Tibial nerve (tissue), 4 donors: ENCODE data around the gene GDF9. TPM values are rescaled to one million over a fixed set of nuclear protein-coding genes. Genes with fewer than 3 reads are reported as not detected.

Experiments
- DNase-seq, 2 donors: peaks; one replicate each; pipeline ENCODE4 v3.0.0-alpha.2; 2019; ENCODE audit warnings: low spot score in 2 of 2
- H3K27ac ChIP-seq, 4 donors: fragments of 200-600 bp; sonication (generic) in 3 of 4; one replicate each; pipeline ENCODE4 v1.5.1; 2017 to 2019; ENCODE audit warnings: mild to moderate bottlenecking in 1 of 4
- H3K27me3 ChIP-seq, 2 donors: fragments of 200-600 bp; sonication (generic) in 1 of 2; one replicate each; pipeline versions ENCODE4 v1.5.1 to v1.6.0; 2017 to 2019
- H3K36me3 ChIP-seq, 3 donors: fragments of 200-600 bp; sonication (generic); one replicate each; pipeline ENCODE4 v1.5.1; 2018 to 2019
- H3K4me1 ChIP-seq, 4 donors: fragments of 200-600 bp; sonication (generic) in 3 of 4; one replicate each; pipeline ENCODE4 v1.5.1; 2017 to 2019
- H3K4me3 ChIP-seq, 4 donors: fragments of 200-600 bp; sonication (generic) in 3 of 4; one replicate each; pipeline ENCODE4 v1.5.1; 2017 to 2019; ENCODE audit warnings: mild to moderate bottlenecking in 1 of 4, moderate library complexity in 1 of 4
- H3K9me3 ChIP-seq, 4 donors: fragments of 200-600 bp; sonication (generic) in 3 of 4; one replicate each; pipeline ENCODE4 v1.5.1; 2017 to 2019
- CTCF ChIP-seq, 5 experiments: fragments of 200-600 bp in 3 of 5; fragments of 450-650 bp in 2 of 5; sonication (generic) in 3 of 5; IDR thresholded peaks; one replicate each; pipeline ENCODE4 v1.5.1; 2016 to 2019; ENCODE audit warnings: antibody characterized with exemption in 5 of 5, mild to moderate bottlenecking in 3 of 5, moderate library complexity in 2 of 5
- EP300 ChIP-seq, 2 donors: sonication (generic); formaldehyde crosslinking; IDR thresholded peaks; one replicate each; pipeline ENCODE4 v1.6.1; 2017; ENCODE audit warnings: antibody characterized with exemption in 2 of 2, mild to moderate bottlenecking in 1 of 2
- POLR2A ChIP-seq, 2 donors: fragments of 450-650 bp; IDR thresholded peaks; one replicate each; pipeline ENCODE4 v1.6.1; 2017; ENCODE audit warnings: antibody characterized with exemption in 2 of 2, mild to moderate bottlenecking in 2 of 2, moderate library complexity in 2 of 2
- WGBS, 2 donors: methylation state at CpG; one replicate each; pipeline ENCODE4 v1.1.5; 2018; 5-methylcytosine and 5-hydroxymethylcytosine counted together
- total RNA-seq, 4 donors: library from RNA; depleted of rRNA; stranded (reverse); fragments of >200 nt; gene quantifications; one replicate each; pipeline ENCODE4 v1.1.0, GENCODE V29; 2016

GDF9 gene
- total RNA-seq, 4 donors from 2014 or later: 0.44 to 0.60 TPM; not detected in 2

GRCh38 chr5:132832612-132833011, 33.7 kb downstream of the GDF9 start:
- Histone ChIP-seq H3K27me3 (peaks cover 0 to 31% of the 10 kb centered on the region in 2 donors), H3K9me3 (no peaks in the 10 kb centered on the region), H3K4me1 (peaks cover 0 to 20% (median 11%) of the 10 kb centered on the region in 4 donors), H3K27ac (no peak overlapping the region), H3K36me3 (no peaks in the 10 kb centered on the region), H3K4me3 (no peak overlapping the region)
- WGBS, 2 donors: 87 to 89% methylated on average over 5 of the region's 5 CpGs
- TF ChIP-seq POLR2A (IDR thresholded peaks at IDR 0.05): no peak
- no peak for TF ChIP-seq CTCF (IDR thresholded peaks at IDR 0.05)
- no peak for TF ChIP-seq EP300 (IDR thresholded peaks at IDR 0.05)
- DNase-seq: no peak

- Histone ChIP-seq H3K4me1 (peaks cover 0 to 29% (median 12%) of the 10 kb centered on the region in 4 donors), H3K27ac (peak overlapping the region; percentile 73 to 90 (median 80)), H3K36me3 (no peaks in the 10 kb centered on the region), H3K4me3 (peak overlapping the region in 2 of 4 donors; percentile 68 to 80), H3K9me3 (no peaks in the 10 kb centered on the region), H3K27me3 (peaks cover 0 to 43% of the 10 kb centered on the region in 2 donors)
- no peak for DNase-seq
- TF ChIP-seq CTCF (IDR thresholded peaks at IDR 0.05) (no peak), EP300 (IDR thresholded peaks at IDR 0.05) (no peak), POLR2A (IDR thresholded peaks at IDR 0.05) (no peak)
- 81 to 83% methylated on average over 13 to 14 of the region's 15 CpGs for WGBS, 2 donors
Observed at GRCh38 chr5:132831095-132831860, 35.0 kb downstream of the GDF9 start.

GRCh38 chr5:132830436-132831094, 35.7 kb downstream of the GDF9 start, which contains the start of gene SHROOM1:
Gene SHROOM1 (minus strand): TSS chr5:132830647. CDS start chr5:132826140, 4,507 bp downstream.
- no peaks in the 10 kb centered on the region for H3K9me3 ChIP-seq
- WGBS, 2 donors: 5% methylated on average over 23 to 36 of the region's 78 CpGs
- no peak for DNase-seq
- peak within 1 kb of the TSS; percentile 48 to 84 (median 74) for H3K4me3 ChIP-seq
- H3K4me1 ChIP-seq: peaks cover 0 to 35% (median 15%) of the 10 kb centered on the region in 4 donors
- H3K27ac ChIP-seq: peak within 1 kb of the TSS; percentile 73 to 90 (median 80)
- peaks cover 0 to 50% of the 10 kb centered on the region in 2 donors for H3K27me3 ChIP-seq
- TF ChIP-seq CTCF (IDR thresholded peaks at IDR 0.05) (no peak), POLR2A (IDR thresholded peaks at IDR 0.05) (peak in 1 of 2 donors; percentile 34), EP300 (IDR thresholded peaks at IDR 0.05) (peak in 1 of 2 donors; percentile 46)
- H3K36me3 ChIP-seq: peaks cover 0 to 2% (median 0%) of the 10 kb centered on the region in 3 donors

- WGBS, 2 donors: 3 to 8% methylated on average over 2 to 48 of the region's 75 CpGs
- Histone ChIP-seq H3K36me3 (peaks cover 0 to 9% (median 0%) of the 10 kb centered on the region in 3 donors), H3K4me1 (peaks cover 0 to 40% (median 15%) of the 10 kb centered on the region in 4 donors), H3K4me3 (peak overlapping the region; percentile 48 to 84 (median 74)), H3K27me3 (peaks cover 0 to 55% of the 10 kb centered on the region in 2 donors), H3K27ac (peak overlapping the region; percentile 73 to 90 (median 80)), H3K9me3 (no peaks in the 10 kb centered on the region)
- peak; percentile 39 to 57 for DNase-seq
- TF ChIP-seq EP300 (IDR thresholded peaks at IDR 0.05) (no peak), CTCF (IDR thresholded peaks at IDR 0.05) (peak; percentile 83 to 93 (median 91)), POLR2A (IDR thresholded peaks at IDR 0.05) (peak in 1 of 2 donors; percentile 17)
Observed at GRCh38 chr5:132829742-132830435, 36.4 kb downstream of the GDF9 start.
